ENCODE measurements around the gene RPUSD2. TPM values are rescaled to one million over a fixed set of nuclear protein-coding genes. Genes with fewer than 3 reads are reported as not detected.

Gene RPUSD2
- total and polyA plus RNA-seq, 12 donors = 7.4 to 14.8 (median 10.6) TPM

- intact Hi-C loops (cut with DNase I) = no loop called here
- Histone ChIP-seq H3K27me3 (no peaks in the 10 kb centered on the region), H3K36me3 (peaks cover 0 to 86% (median 8%) of the 10 kb centered on the region in 9 donors), H3K9me3 (no peaks in the 10 kb centered on the region), H3K4me1 (peaks cover 3 to 41% (median 27%) of the 10 kb centered on the region in 9 donors), H3K27ac (no peak overlapping the region), H3K4me3 (no peak overlapping the region)
- DNase-seq (no peak), ATAC-seq (no peak)
- TF ChIP-seq CTCF (IDR thresholded peaks at IDR 0.05) = no peak
- WGBS, 2 donors = 94 to 98% methylated on average over 2 of the region's 2 CpGs
Measured at GRCh38 chr15:40555876-40556275, 13.2 kb upstream of the RPUSD2 start.

- Histone ChIP-seq H3K36me3 (peaks cover 0 to 77% (median 8%) of the 10 kb centered on the region in 9 donors), H3K27me3 (no peaks in the 10 kb centered on the region), H3K4me1 (peaks cover 1 to 48% (median 32%) of the 10 kb centered on the region in 9 donors), H3K27ac (no peak overlapping the region), H3K4me3 (no peak overlapping the region), H3K9me3 (no peaks in the 10 kb centered on the region)
- no peak for ATAC-seq
- no peak for TF ChIP-seq CTCF (IDR thresholded peaks at IDR 0.05)
- intact Hi-C loops (cut with DNase I) = no loop called here
- 79 to 82% methylated on average over 6 of the region's 6 CpGs for WGBS, 2 donors
- DNase-seq = no peak
Measured at GRCh38 chr15:40558952-40559742, 10.0 kb upstream of the RPUSD2 start.

GRCh38 chr15:40562691-40563090 is 6.4 kb upstream of the RPUSD2 start:
- ATAC-seq = no peak
- 65 to 73% methylated on average over 2 of the region's 2 CpGs for WGBS, 2 donors
- DNase-seq = no peak
- Histone ChIP-seq H3K27ac (no peak overlapping the region), H3K4me3 (no peak overlapping the region), H3K9me3 (no peaks in the 10 kb centered on the region), H3K36me3 (peaks cover 0 to 41% (median 4%) of the 10 kb centered on the region in 9 donors), H3K27me3 (no peaks in the 10 kb centered on the region), H3K4me1 (peaks cover 0 to 48% (median 29%) of the 10 kb centered on the region in 9 donors)
- intact Hi-C loops (cut with DNase I) = loop anchor here in 2 of 10 donors (5.0 to 10.0 kb wide), 2 partner anchors 50 to 98 kb away; no protein-coding TSS in a partner anchor
- no peak for TF ChIP-seq CTCF (IDR thresholded peaks at IDR 0.05)

GRCh38 chr15:40563426-40563825 is 5.7 kb upstream of the RPUSD2 start:
- DNase-seq (no peak), ATAC-seq (no peak)
- no peak for TF ChIP-seq CTCF (IDR thresholded peaks at IDR 0.05)
- intact Hi-C loops (cut with DNase I) = loop anchor here in 2 of 10 donors (5.0 to 10.0 kb wide), 2 partner anchors 51 to 99 kb away; no protein-coding TSS in a partner anchor
- H3K4me1 ChIP-seq = peaks cover 0 to 50% (median 26%) of the 10 kb centered on the region in 9 donors
- peaks cover 0 to 38% (median 4%) of the 10 kb centered on the region in 9 donors for H3K36me3 ChIP-seq
- H3K27me3 ChIP-seq = no peaks in the 10 kb centered on the region
- peak overlapping the region in 1 of 10 donors; percentile 95 for H3K4me3 ChIP-seq
- H3K27ac ChIP-seq = peak overlapping the region in 1 of 10 donors; percentile 97
- H3K9me3 ChIP-seq = no peaks in the 10 kb centered on the region

Measured in heart right ventricle (tissue), 16 donors.